Stimulated activated memory B cell treated with anti-CD40 and anti-IgM and Interleukin-4, amounts not matched to agents 10 μg/mL and 1 μg/mL and 100 μg/mL, for 72 hours (primary cell): ENCODE measurements around the gene CAND1.

Source experiments
- ATAC-seq: fragments of 150-1000 bp; cut with Tn5 transposase; 2 replicates; pipeline ENCODE4 v1.10.0; 2021
- H3K27ac Mint-ChIP-seq: one replicate; pipeline ENCODE4 v1.8.0; 2022; ENCODE audit warnings: mild to moderate bottlenecking, mixed read lengths
- H3K27me3 Mint-ChIP-seq: one replicate; pipeline ENCODE4 v1.8.0; 2022; ENCODE audit warnings: mixed read lengths
- H3K36me3 Mint-ChIP-seq: one replicate; pipeline ENCODE4 v1.8.0; 2022; ENCODE audit warnings: mixed read lengths
- H3K4me1 Mint-ChIP-seq: one replicate; pipeline ENCODE4 v1.8.0; 2022; ENCODE audit warnings: mixed read lengths
- H3K4me3 Mint-ChIP-seq: one replicate; pipeline ENCODE4 v1.8.0; 2022; ENCODE audit warnings: mild to moderate bottlenecking, moderate library complexity, mixed read lengths
- H3K9me3 Mint-ChIP-seq: one replicate; pipeline ENCODE4 v1.8.0; 2022; ENCODE audit warnings: mixed read lengths

CAND1 gene

GRCh38 chr12:67344979-67345710, 76.0 kb downstream of the CAND1 start:
- Mint-ChIP-seq H3K36me3 (peaks cover 10% of the 10 kb centered on the region), H3K4me3 (no peak overlapping the region), H3K9me3 (peaks cover 18% of the 10 kb centered on the region), H3K27ac (no peak overlapping the region), H3K27me3 (no peaks in the 10 kb centered on the region), H3K4me1 (no peaks in the 10 kb centered on the region)
- no peak for ATAC-seq

DNA sequence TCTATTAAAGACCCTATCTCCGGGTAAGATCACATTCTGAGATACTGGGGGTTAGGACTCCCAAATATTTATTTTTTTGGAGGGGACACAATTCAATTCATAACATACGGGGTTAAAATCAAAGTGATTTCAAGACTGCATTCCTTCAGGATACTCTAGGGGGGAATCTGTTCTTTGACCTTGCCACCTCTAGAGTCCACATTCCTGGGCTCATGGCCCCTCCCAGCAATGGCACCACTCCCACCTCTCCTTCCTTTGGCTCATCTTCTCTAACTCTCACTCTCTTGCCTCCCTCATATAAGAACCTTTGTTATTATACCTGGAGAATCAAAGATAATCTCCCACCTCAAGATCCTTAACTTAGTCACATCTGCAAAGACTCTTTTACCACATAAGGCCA, 79.5 kb downstream of the CAND1 start:
- Mint-ChIP-seq H3K27ac (no peak overlapping the region), H3K9me3 (peaks cover 18% of the 10 kb centered on the region), H3K36me3 (peaks cover 4% of the 10 kb centered on the region), H3K27me3 (no peaks in the 10 kb centered on the region), H3K4me3 (no peak overlapping the region), H3K4me1 (no peaks in the 10 kb centered on the region)
- no peak for ATAC-seq

- Mint-ChIP-seq H3K27me3 (no peaks in the 10 kb centered on the region), H3K4me1 (peaks cover 8% of the 10 kb centered on the region), H3K27ac (no peak overlapping the region), H3K36me3 (no peaks in the 10 kb centered on the region), H3K9me3 (peaks cover 7% of the 10 kb centered on the region), H3K4me3 (no peak overlapping the region)
- ATAC-seq: no peak
These were observed 83.5 kb downstream of the CAND1 start for GRCh38 chr12:67352682-67353081.

- H3K9me3 Mint-ChIP-seq: no peaks in the 10 kb centered on the region
- no peak for ATAC-seq
- no peaks in the 10 kb centered on the region for H3K36me3 Mint-ChIP-seq
- peaks cover 8% of the 10 kb centered on the region for H3K4me1 Mint-ChIP-seq
- no peaks in the 10 kb centered on the region for H3K27me3 Mint-ChIP-seq
- H3K27ac Mint-ChIP-seq: no peak overlapping the region
- no peak overlapping the region for H3K4me3 Mint-ChIP-seq
These were observed 85.2 kb downstream of the CAND1 start for GRCh38 chr12:67354322-67354721.

DNA sequence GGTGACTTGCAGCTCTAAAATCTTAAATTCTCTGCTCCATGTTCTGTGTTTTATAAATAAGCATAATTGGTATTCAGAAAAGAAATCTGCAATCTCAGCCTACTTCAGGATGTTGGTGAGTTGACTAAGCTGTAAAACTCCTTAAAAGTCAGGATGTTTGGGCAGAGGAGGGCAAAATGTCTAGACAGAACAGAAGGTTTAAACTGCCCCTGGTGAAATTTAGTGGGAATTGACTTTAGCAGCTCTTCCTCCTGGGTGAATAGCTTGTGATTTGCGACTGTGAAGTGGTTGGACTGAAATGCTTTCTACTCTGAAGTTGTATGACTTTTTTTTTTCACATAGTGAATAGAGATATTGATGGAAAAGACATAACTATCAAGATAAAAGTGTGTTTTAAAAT, 85.8 kb downstream of the CAND1 start:
- peaks cover 8% of the 10 kb centered on the region for H3K4me1 Mint-ChIP-seq
- H3K36me3 Mint-ChIP-seq: no peaks in the 10 kb centered on the region
- H3K4me3 Mint-ChIP-seq: no peak overlapping the region
- H3K9me3 Mint-ChIP-seq: no peaks in the 10 kb centered on the region
- no peak for ATAC-seq
- no peak overlapping the region for H3K27ac Mint-ChIP-seq
- no peaks in the 10 kb centered on the region for H3K27me3 Mint-ChIP-seq

DNA sequence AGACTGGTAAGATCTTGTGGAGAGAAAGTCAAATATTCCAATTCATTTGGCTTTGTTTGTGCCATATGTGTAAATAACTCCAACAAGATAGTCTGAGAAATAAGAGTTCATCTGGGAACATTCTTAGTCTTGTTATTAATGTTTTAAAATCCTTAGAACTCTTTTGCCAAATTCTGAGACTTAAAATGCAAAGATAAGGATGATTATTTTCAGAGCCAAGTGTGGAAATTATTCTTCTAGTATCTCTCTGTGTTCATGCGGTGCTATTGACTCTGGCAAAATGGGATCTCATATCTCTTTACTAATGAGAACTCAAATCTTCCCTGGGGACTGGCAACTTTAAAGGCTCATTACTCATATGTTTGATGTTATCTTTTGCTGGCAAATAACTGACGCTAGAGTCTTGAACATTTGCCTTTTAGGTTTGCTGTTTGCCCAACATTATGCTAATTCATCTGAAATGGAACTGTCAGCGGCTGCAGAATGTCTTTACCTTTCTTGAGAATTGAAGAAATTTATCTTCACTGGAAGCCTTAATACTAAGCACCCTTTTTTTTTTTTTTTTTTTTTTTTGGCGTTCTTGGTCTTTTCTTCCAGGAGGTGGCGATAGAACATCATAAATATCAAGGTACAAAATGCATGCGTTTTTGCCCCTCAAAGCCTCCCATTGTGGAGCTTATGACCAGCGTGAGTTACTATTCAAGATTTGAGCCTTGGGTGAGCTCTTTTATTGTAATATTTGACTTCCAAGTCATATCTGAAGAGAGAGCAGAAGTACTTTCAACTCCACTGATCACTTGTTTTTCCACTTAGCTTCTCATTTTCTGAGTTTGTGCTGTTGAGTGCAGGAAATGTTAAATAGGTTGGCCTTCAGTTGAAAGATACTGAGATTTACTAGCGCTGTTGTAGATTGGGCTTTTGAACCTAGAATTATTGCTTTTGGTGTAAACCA, 86.5 kb downstream of the CAND1 start:
- Mint-ChIP-seq H3K36me3 (no peaks in the 10 kb centered on the region), H3K4me1 (peaks cover 8% of the 10 kb centered on the region), H3K27ac (no peak overlapping the region), H3K9me3 (no peaks in the 10 kb centered on the region), H3K4me3 (no peak overlapping the region), H3K27me3 (no peaks in the 10 kb centered on the region)
- ATAC-seq: peak; percentile 74

- H3K4me3 Mint-ChIP-seq: no peak overlapping the region
- H3K27me3 Mint-ChIP-seq: no peaks in the 10 kb centered on the region
- no peak overlapping the region for H3K27ac Mint-ChIP-seq
- H3K4me1 Mint-ChIP-seq: peaks cover 8% of the 10 kb centered on the region
- H3K36me3 Mint-ChIP-seq: no peaks in the 10 kb centered on the region
- no peaks in the 10 kb centered on the region for H3K9me3 Mint-ChIP-seq
- no peak for ATAC-seq
These were observed 87.2 kb downstream of the CAND1 start for GRCh38 chr12:67356380-67356774.

- no peak overlapping the region for H3K27ac Mint-ChIP-seq
- H3K4me1 Mint-ChIP-seq: peaks cover 8% of the 10 kb centered on the region
- H3K36me3 Mint-ChIP-seq: no peaks in the 10 kb centered on the region
- H3K9me3 Mint-ChIP-seq: no peaks in the 10 kb centered on the region
- no peak for ATAC-seq
- H3K27me3 Mint-ChIP-seq: no peaks in the 10 kb centered on the region
- no peak overlapping the region for H3K4me3 Mint-ChIP-seq
These were observed 88.4 kb downstream of the CAND1 start for GRCh38 chr12:67357376-67358125.

- Mint-ChIP-seq H3K4me3 (no peak overlapping the region), H3K9me3 (no peaks in the 10 kb centered on the region), H3K36me3 (no peaks in the 10 kb centered on the region), H3K27ac (no peak overlapping the region), H3K27me3 (no peaks in the 10 kb centered on the region), H3K4me1 (peaks cover 8% of the 10 kb centered on the region)
- ATAC-seq: no peak
These were observed 89.7 kb downstream of the CAND1 start for GRCh38 chr12:67358781-67359338.

DNA sequence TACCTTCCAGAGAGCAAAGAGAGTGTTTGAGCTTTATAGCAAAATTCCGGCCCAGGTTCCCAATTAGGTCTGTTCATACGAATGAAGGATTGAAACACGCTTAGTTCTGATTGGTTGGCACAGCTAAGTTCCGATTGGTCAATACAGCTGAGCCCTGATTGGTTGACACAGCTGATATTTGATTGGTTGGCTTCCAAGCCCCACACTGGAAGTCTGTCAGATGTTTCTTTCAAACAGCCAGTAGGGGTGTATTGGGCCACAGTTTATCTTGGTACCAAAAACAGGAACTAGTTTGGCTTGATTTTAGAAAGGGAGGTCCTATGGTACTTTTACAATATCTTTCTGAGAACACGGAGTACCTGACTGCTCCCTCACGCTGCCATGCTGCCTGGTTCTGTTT, 93.4 kb downstream of the CAND1 start:
- H3K27ac Mint-ChIP-seq: peak overlapping the region; percentile 42
- no peaks in the 10 kb centered on the region for H3K27me3 Mint-ChIP-seq
- no peaks in the 10 kb centered on the region for H3K9me3 Mint-ChIP-seq
- no peaks in the 10 kb centered on the region for H3K36me3 Mint-ChIP-seq
- ATAC-seq: no peak
- H3K4me3 Mint-ChIP-seq: no peak overlapping the region
- no peaks in the 10 kb centered on the region for H3K4me1 Mint-ChIP-seq

GRCh38 chr12:67364228-67364627, 95.1 kb downstream of the CAND1 start:
- H3K9me3 Mint-ChIP-seq: no peaks in the 10 kb centered on the region
- H3K4me3 Mint-ChIP-seq: no peak overlapping the region
- ATAC-seq: no peak
- no peak overlapping the region for H3K27ac Mint-ChIP-seq
- no peaks in the 10 kb centered on the region for H3K27me3 Mint-ChIP-seq
- no peaks in the 10 kb centered on the region for H3K4me1 Mint-ChIP-seq
- H3K36me3 Mint-ChIP-seq: no peaks in the 10 kb centered on the region

GRCh38 chr12:67365131-67365530, 96.0 kb downstream of the CAND1 start:
- ATAC-seq: no peak
- no peaks in the 10 kb centered on the region for H3K9me3 Mint-ChIP-seq
- no peak overlapping the region for H3K27ac Mint-ChIP-seq
- no peaks in the 10 kb centered on the region for H3K27me3 Mint-ChIP-seq
- no peak overlapping the region for H3K4me3 Mint-ChIP-seq
- no peaks in the 10 kb centered on the region for H3K4me1 Mint-ChIP-seq
- no peaks in the 10 kb centered on the region for H3K36me3 Mint-ChIP-seq

DNA sequence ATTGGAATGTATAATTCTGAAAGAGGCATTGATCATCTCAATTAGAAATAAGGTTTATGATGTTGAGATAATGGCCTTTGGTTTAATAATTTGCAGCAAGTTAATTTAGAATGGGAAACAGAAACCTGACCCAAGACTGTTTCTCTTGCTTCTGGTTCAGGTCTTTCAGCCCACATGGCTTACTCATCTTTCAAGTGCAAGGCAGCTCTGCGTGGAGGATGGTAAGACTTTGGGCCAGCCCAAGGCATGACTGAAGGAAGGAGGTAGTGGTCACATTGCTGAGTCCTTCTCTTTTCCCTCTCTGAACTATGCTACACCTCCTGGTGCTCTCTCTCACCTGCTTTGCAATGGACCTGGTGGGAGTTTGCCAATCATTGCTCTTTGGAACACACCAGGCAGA, 98.7 kb downstream of the CAND1 start:
- peaks cover 6% of the 10 kb centered on the region for H3K36me3 Mint-ChIP-seq
- ATAC-seq: no peak
- peaks cover 3% of the 10 kb centered on the region for H3K9me3 Mint-ChIP-seq
- H3K4me1 Mint-ChIP-seq: no peaks in the 10 kb centered on the region
- no peak overlapping the region for H3K27ac Mint-ChIP-seq
- H3K4me3 Mint-ChIP-seq: no peak overlapping the region
- H3K27me3 Mint-ChIP-seq: no peaks in the 10 kb centered on the region
